Measurements from ENCODE around the gene FN1.

- TF ChIP-seq CTCF (IDR thresholded peaks at IDR 0.05): no peak
- TF ChIP-seq POLR2A (IDR thresholded peaks at IDR 0.05): no peak
Measured at GRCh38 chr2:215311625-215312396, 124.1 kb downstream of the FN1 start, which contains the start of gene ATIC.

All from breast epithelium (tissue), 3 donors.